ENCODE data around the gene DRAM1.

The DRAM1 gene

GRCh38 chr12:101876861-101877805 is at the start of gene DRAM1:
Gene DRAM1 (plus strand): TSS chr12:101877580. CDS start chr12:101877790, 210 bp downstream.
- DNase-seq = peak; percentile 82
- H3K4me3 Mint-ChIP-seq = peak within 1 kb of the TSS; percentile 83
- H3K9me3 Mint-ChIP-seq = no peaks in the 10 kb centered on the region
- H3K27me3 Mint-ChIP-seq = peaks cover 3% of the 10 kb centered on the region
- peaks cover 17% of the 10 kb centered on the region for H3K4me1 Mint-ChIP-seq (ENCODE audit: low read depth)
- peak within 1 kb of the TSS; percentile 92 for H3K27ac Mint-ChIP-seq
- no peaks in the 10 kb centered on the region for H3K36me3 Mint-ChIP-seq (ENCODE audit: low read depth)

GRCh38 chr12:101828463-101829196 is 48.8 kb upstream of the DRAM1 start:
- Mint-ChIP-seq H3K9me3 (no peaks in the 10 kb centered on the region), H3K36me3 (ENCODE audit: low read depth) (peaks cover 14% of the 10 kb centered on the region), H3K4me1 (ENCODE audit: low read depth) (peaks cover 59% of the 10 kb centered on the region), H3K27me3 (no peaks in the 10 kb centered on the region), H3K27ac (peak overlapping the region; percentile 18), H3K4me3 (peak overlapping the region; percentile 94)
- DNase-seq = no peak

- Mint-ChIP-seq H3K36me3 (ENCODE audit: low read depth) (peaks cover 14% of the 10 kb centered on the region), H3K4me3 (peak overlapping the region; percentile 94), H3K9me3 (no peaks in the 10 kb centered on the region), H3K4me1 (ENCODE audit: low read depth) (peaks cover 50% of the 10 kb centered on the region), H3K27me3 (no peaks in the 10 kb centered on the region), H3K27ac (peak overlapping the region; percentile 92)
- DNase-seq = no peak
Measured at GRCh38 chr12:101829639-101830366, 47.6 kb upstream of the DRAM1 start.

- peak within 1 kb of the TSS; percentile 92 for H3K27ac Mint-ChIP-seq
- peak; percentile 98 for DNase-seq
- peaks cover 14% of the 10 kb centered on the region for H3K36me3 Mint-ChIP-seq (ENCODE audit: low read depth)
- peaks cover 42% of the 10 kb centered on the region for H3K4me1 Mint-ChIP-seq (ENCODE audit: low read depth)
- H3K27me3 Mint-ChIP-seq = no peaks in the 10 kb centered on the region
- no peaks in the 10 kb centered on the region for H3K9me3 Mint-ChIP-seq
- peak within 1 kb of the TSS; percentile 94 for H3K4me3 Mint-ChIP-seq
Measured at GRCh38 chr12:101830367-101831325, 46.7 kb upstream of the DRAM1 start, which contains the start of gene GNPTAB. Gene GNPTAB (minus strand): TSS chr12:101830959. CDS start chr12:101830675, 284 bp downstream.

- Mint-ChIP-seq H3K27ac (no peak overlapping the region), H3K9me3 (no peaks in the 10 kb centered on the region), H3K4me1 (ENCODE audit: low read depth) (peaks cover 32% of the 10 kb centered on the region), H3K4me3 (no peak overlapping the region), H3K36me3 (ENCODE audit: low read depth) (peaks cover 14% of the 10 kb centered on the region), H3K27me3 (no peaks in the 10 kb centered on the region)
- DNase-seq = no peak
Measured at GRCh38 chr12:101832030-101832429, 45.4 kb upstream of the DRAM1 start.

- no peak overlapping the region for H3K4me3 Mint-ChIP-seq
- peaks cover 9% of the 10 kb centered on the region for H3K4me1 Mint-ChIP-seq (ENCODE audit: low read depth)
- DNase-seq = no peak
- H3K27ac Mint-ChIP-seq = peak overlapping the region; percentile 59
- H3K36me3 Mint-ChIP-seq (ENCODE audit: low read depth) = no peaks in the 10 kb centered on the region
- H3K9me3 Mint-ChIP-seq = no peaks in the 10 kb centered on the region
- H3K27me3 Mint-ChIP-seq = no peaks in the 10 kb centered on the region
Measured at GRCh38 chr12:101838628-101839323, 38.6 kb upstream of the DRAM1 start.

GRCh38 chr12:101839324-101840283 is 37.8 kb upstream of the DRAM1 start:
- no peaks in the 10 kb centered on the region for H3K27me3 Mint-ChIP-seq
- H3K36me3 Mint-ChIP-seq (ENCODE audit: low read depth) = no peaks in the 10 kb centered on the region
- no peaks in the 10 kb centered on the region for H3K9me3 Mint-ChIP-seq
- peaks cover 9% of the 10 kb centered on the region for H3K4me1 Mint-ChIP-seq (ENCODE audit: low read depth)
- no peak overlapping the region for H3K4me3 Mint-ChIP-seq
- DNase-seq = peak; percentile 61
- H3K27ac Mint-ChIP-seq = no peak overlapping the region

- Mint-ChIP-seq H3K4me3 (no peak overlapping the region), H3K27ac (no peak overlapping the region), H3K9me3 (no peaks in the 10 kb centered on the region), H3K27me3 (no peaks in the 10 kb centered on the region), H3K4me1 (ENCODE audit: low read depth) (peaks cover 9% of the 10 kb centered on the region), H3K36me3 (ENCODE audit: low read depth) (no peaks in the 10 kb centered on the region)
- no peak for DNase-seq
Measured at GRCh38 chr12:101841069-101841468, 36.3 kb upstream of the DRAM1 start.

- H3K27ac Mint-ChIP-seq = no peak overlapping the region
- H3K36me3 Mint-ChIP-seq (ENCODE audit: low read depth) = no peaks in the 10 kb centered on the region
- no peak overlapping the region for H3K4me3 Mint-ChIP-seq
- H3K9me3 Mint-ChIP-seq = no peaks in the 10 kb centered on the region
- H3K4me1 Mint-ChIP-seq (ENCODE audit: low read depth) = peaks cover 3% of the 10 kb centered on the region
- DNase-seq = no peak
- H3K27me3 Mint-ChIP-seq = no peaks in the 10 kb centered on the region
Measured at GRCh38 chr12:101845137-101845711, 32.2 kb upstream of the DRAM1 start.

GRCh38 chr12:101847325-101847724 is 30.1 kb upstream of the DRAM1 start:
- no peak overlapping the region for H3K27ac Mint-ChIP-seq

GRCh38 chr12:101850199-101850598 is 27.2 kb upstream of the DRAM1 start:
- H3K9me3 Mint-ChIP-seq = no peaks in the 10 kb centered on the region
- no peak overlapping the region for H3K4me3 Mint-ChIP-seq
- H3K27me3 Mint-ChIP-seq = no peaks in the 10 kb centered on the region
- H3K36me3 Mint-ChIP-seq (ENCODE audit: low read depth) = no peaks in the 10 kb centered on the region
- no peak overlapping the region for H3K27ac Mint-ChIP-seq
- peaks cover 9% of the 10 kb centered on the region for H3K4me1 Mint-ChIP-seq (ENCODE audit: low read depth)
- DNase-seq = no peak

More at GRCh38 chr12:101847325-101847724, 30.1 kb upstream of the DRAM1 start:
- H3K4me3 Mint-ChIP-seq = no peak overlapping the region
- no peaks in the 10 kb centered on the region for H3K27me3 Mint-ChIP-seq
- H3K36me3 Mint-ChIP-seq (ENCODE audit: low read depth) = no peaks in the 10 kb centered on the region
- DNase-seq = no peak
- peaks cover 9% of the 10 kb centered on the region for H3K4me1 Mint-ChIP-seq (ENCODE audit: low read depth)
- no peaks in the 10 kb centered on the region for H3K9me3 Mint-ChIP-seq

- Mint-ChIP-seq H3K27me3 (no peaks in the 10 kb centered on the region), H3K27ac (no peak overlapping the region), H3K9me3 (no peaks in the 10 kb centered on the region), H3K4me1 (ENCODE audit: low read depth) (peaks cover 11% of the 10 kb centered on the region), H3K4me3 (no peak overlapping the region), H3K36me3 (ENCODE audit: low read depth) (no peaks in the 10 kb centered on the region)
- no peak for DNase-seq
Measured at GRCh38 chr12:101852998-101853397, 24.4 kb upstream of the DRAM1 start.
